ENCODE results near the gene SLC16A8.

DNA sequence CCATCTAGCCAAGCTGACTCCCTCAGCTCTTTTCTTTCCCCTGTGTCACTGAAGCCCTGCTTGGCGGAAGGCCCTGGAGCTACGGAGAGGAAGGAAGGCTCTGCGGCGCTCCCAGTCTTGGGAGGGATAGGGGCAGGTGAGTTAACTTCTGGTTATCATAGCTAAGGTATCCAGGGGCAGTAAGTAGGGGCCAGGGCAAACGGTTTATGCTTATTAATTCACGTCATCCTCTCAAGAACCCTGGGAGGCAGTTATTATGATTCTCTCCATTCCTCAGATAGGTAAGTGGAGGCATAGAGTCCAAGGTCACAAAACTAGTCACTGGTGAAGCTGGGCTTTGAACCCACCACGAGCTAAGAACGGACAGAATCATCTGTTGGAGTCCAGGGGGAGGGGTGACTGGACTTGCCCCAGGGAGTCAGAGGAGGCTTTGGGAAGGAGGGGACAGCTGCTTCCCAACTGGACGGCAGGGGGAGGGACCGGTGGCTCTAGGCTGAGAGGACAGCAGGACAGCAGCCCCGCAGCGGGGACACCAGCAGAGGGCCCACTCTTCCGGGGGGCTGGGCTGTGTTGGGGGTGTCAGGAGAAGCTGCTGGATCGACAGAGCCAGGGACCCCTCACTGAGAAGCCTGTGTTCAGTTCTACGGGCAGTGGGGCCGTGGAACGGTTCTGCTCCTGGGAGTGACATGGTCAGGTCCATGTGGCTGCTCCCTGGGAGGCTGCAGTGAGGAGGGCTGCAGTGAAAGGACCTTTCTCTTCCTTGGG, 23.0 kb upstream of the SLC16A8 start:
- TF ChIP-seq, protein P1, sequence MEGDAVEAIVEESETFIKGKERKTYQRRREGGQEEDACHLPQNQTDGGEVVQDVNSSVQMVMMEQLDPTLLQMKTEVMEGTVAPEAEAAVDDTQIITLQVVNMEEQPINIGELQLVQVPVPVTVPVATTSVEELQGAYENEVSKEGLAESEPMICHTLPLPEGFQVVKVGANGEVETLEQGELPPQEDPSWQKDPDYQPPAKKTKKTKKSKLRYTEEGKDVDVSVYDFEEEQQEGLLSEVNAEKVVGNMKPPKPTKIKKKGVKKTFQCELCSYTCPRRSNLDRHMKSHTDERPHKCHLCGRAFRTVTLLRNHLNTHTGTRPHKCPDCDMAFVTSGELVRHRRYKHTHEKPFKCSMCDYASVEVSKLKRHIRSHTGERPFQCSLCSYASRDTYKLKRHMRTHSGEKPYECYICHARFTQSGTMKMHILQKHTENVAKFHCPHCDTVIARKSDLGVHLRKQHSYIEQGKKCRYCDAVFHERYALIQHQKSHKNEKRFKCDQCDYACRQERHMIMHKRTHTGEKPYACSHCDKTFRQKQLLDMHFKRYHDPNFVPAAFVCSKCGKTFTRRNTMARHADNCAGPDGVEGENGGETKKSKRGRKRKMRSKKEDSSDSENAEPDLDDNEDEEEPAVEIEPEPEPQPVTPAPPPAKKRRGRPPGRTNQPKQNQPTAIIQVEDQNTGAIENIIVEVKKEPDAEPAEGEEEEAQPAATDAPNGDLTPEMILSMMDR (IDR thresholded peaks at IDR 0.05; ENCODE audit: low read length), result no peak
- TF ChIP-seq EZH2 (IDR thresholded peaks at IDR 0.05; ENCODE audit: borderline replicate concordance, low read length), result no peak

Data from OCI-LY1 (cell line).